K562 (cell line): Measurements from ENCODE around the gene ANKLE1. TPM values are rescaled to one million over a fixed set of nuclear protein-coding genes. Genes with fewer than 3 reads are reported as not detected.

ENCODE experiments used
- CTBP1 ChIP-seq: fragments of 450-650 bp; IDR thresholded peaks from 2 replicates; pipeline ENCODE4 v1.6.1; 2016; ENCODE audit warnings: borderline replicate concordance
- FOXK2 ChIP-seq, 2 experiments: fragments of 450-650 bp; IDR thresholded peaks in 1 of 2; conservative IDR thresholded peaks in 1 of 2; 2 replicates each; pipeline ENCODE4 v1.6.1; 2016; ENCODE audit warnings: low read depth in 2 of 2, mild to moderate bottlenecking in 1 of 2
- HNRNPH1 ChIP-seq: fragments of 200-400 bp; formaldehyde crosslinking; optimal IDR thresholded peaks from 2 replicates; pipeline ENCODE3; 2017; ENCODE audit warnings: low read depth, mild to moderate bottlenecking, low read length, moderate library complexity
- KAT7 ChIP-seq: sonication (generic); formaldehyde crosslinking; IDR thresholded peaks from 2 replicates; pipeline ENCODE4 v1.8.0; 2022; ENCODE audit warnings: missing genetic modification reagents, mild to moderate bottlenecking, borderline replicate concordance
- MTA2 ChIP-seq: fragments of 450-650 bp; IDR thresholded peaks from 2 replicates; pipeline ENCODE4 v1.6.1; 2016; ENCODE audit warnings: low read depth
- NFATC3 ChIP-seq: fragments of 450-650 bp; IDR thresholded peaks from 2 replicates; pipeline ENCODE4 v1.6.1; 2017; ENCODE audit warnings: mild to moderate bottlenecking
- NFIC ChIP-seq: fragments of 450-650 bp; IDR thresholded peaks from 2 replicates; pipeline ENCODE4 v1.6.1; 2017; ENCODE audit warnings: mild to moderate bottlenecking, inconsistent platforms
- RBM25 ChIP-seq: fragments of 200-400 bp; formaldehyde crosslinking; IDR thresholded peaks from 2 replicates; pipeline ENCODE4 v1.6.1; 2018; ENCODE audit warnings: low read length, low read depth, moderate library complexity; ENCODE audit not compliant: severe bottlenecking
- RHOXF2B ChIP-seq: fragments of 250-450 bp; sonication (Bioruptor Pico); conservative IDR thresholded peaks from 2 replicates; pipeline ENCODE4 v1.5.1; 2021
- SRSF1 ChIP-seq: fragments of 200-400 bp; formaldehyde crosslinking; IDR thresholded peaks from 2 replicates; pipeline ENCODE4 v1.6.1; 2017; ENCODE audit warnings: mild to moderate bottlenecking, low read depth, low read length, moderate library complexity
- SRSF9 ChIP-seq: fragments of 200-400 bp; formaldehyde crosslinking; IDR thresholded peaks from 2 replicates; pipeline ENCODE4 v1.6.1; 2017; ENCODE audit warnings: low read depth, low read length, borderline replicate concordance
- ZNF589 ChIP-seq: fragments of 200-800 bp; sonication (Bioruptor generic); IDR thresholded peaks from 2 replicates; pipeline ENCODE4 v1.6.1; 2016; ENCODE audit warnings: low read depth, missing genetic modification characterization, missing compliant biosample characterization
- ZNF778 ChIP-seq: fragments of 450-650 bp; formaldehyde crosslinking; IDR thresholded peaks from 2 replicates; pipeline ENCODE4 v1.4.0; 2020; ENCODE audit warnings: mild to moderate bottlenecking, moderate library complexity
- polyA plus RNA-seq, 8 experiments: library from polyadenylated mRNA; depleted of rRNA in 4 of 8; stranded (reverse) in 5 of 8; unstranded in 3 of 8; fragments of >200 nt; fragmentation: Nextera tagmentation in 2 of 8; fragmentation: Illumina TruSeq in 1 of 8; extraction: Ambion mirVana in 2 of 8; extraction: Trizol in 1 of 8; gene quantifications; 2 replicates each; pipeline versions ENCODE4 v1.2.1 to v1.2.3, GENCODE V29; 2011 to 2014; ENCODE audit warnings: inconsistent platforms in 1 of 8, missing spikeins in 1 of 8
- total RNA-seq, 7 experiments: library from RNA; depleted of rRNA in 6 of 7; stranded (reverse); fragments of >200 nt in 6 of 7; fragmentation: Illumina TruSeq in 2 of 7; extraction: Trizol in 2 of 7; gene quantifications; 2 replicates each; pipeline versions ENCODE4 v1.2.1 to v1.2.3, GENCODE V29; 2011 to 2021; ENCODE audit warnings: low replicate concordance in 1 of 7
- TF ChIP-seq, protein P1 (sequence below): fragments of 200-800 bp; sonication (Bioruptor generic); IDR thresholded peaks from 2 replicates; pipeline ENCODE4 v1.6.1; 2016; ENCODE audit warnings: missing genetic modification characterization, missing compliant biosample characterization
- TF ChIP-seq, protein P2 (sequence below): fragments of 450-650 bp; IDR thresholded peaks from 2 replicates; pipeline ENCODE4 v1.6.1; 2017; ENCODE audit warnings: antibody characterized with exemption, mild to moderate bottlenecking
- TF ChIP-seq, protein P3 (sequence below): sonication (generic); formaldehyde crosslinking; IDR thresholded peaks from 2 replicates; pipeline ENCODE4 v1.8.0; 2022; ENCODE audit warnings: mild to moderate bottlenecking, low read depth, missing genetic modification reagents
- TF ChIP-seq, protein P4 (sequence below): fragments of 450-650 bp; IDR thresholded peaks from 2 replicates; pipeline ENCODE4 v1.6.1; 2016; ENCODE audit warnings: low read depth, mild to moderate bottlenecking, moderate library complexity

Gene ANKLE1
- total and polyA plus RNA-seq, 9 of the 15 experiments (the other 6 are each of a cell fraction or from before 2014, with no cell fraction given), result 0.63 to 9.2 (median 2.9) TPM

DNA sequence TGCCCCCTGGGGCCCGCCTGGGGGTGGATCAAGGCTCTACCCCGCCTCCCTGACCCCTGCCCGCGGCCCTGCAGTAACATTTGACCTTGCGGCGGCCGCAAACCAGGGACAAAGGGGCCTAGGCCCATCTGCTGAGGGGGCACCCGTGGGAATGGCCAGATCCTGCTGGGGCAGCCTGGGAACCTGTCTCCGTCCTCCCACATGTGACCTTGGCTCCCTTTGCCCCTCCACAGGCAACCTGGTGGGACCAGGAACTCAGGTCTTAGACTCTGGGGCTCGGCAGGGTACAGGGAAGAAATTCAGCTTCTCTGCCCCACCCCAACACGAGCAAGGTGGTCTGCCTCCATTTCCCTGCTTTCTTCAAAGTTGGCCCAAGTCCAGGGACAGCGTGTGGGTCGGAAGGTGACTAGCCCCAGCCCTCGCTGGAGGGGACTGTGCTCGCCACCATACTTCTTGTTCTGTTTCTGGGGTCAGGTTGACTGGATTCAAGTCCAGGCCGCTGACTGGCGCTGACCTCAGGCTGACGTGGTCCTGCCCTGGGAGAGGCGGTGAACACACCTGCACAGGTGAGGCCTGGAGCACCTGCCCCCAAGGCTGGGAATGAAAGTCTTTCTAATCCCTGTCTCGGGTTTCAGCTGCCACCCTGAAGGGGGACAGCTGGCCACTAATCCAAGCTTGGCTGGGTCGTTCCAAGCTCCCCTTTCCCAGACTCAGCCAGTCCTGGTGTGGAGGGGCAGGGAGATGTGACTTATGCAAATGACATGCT is 33.5 kb upstream of the ANKLE1 start (continued):
- TF ChIP-seq, protein P1, sequence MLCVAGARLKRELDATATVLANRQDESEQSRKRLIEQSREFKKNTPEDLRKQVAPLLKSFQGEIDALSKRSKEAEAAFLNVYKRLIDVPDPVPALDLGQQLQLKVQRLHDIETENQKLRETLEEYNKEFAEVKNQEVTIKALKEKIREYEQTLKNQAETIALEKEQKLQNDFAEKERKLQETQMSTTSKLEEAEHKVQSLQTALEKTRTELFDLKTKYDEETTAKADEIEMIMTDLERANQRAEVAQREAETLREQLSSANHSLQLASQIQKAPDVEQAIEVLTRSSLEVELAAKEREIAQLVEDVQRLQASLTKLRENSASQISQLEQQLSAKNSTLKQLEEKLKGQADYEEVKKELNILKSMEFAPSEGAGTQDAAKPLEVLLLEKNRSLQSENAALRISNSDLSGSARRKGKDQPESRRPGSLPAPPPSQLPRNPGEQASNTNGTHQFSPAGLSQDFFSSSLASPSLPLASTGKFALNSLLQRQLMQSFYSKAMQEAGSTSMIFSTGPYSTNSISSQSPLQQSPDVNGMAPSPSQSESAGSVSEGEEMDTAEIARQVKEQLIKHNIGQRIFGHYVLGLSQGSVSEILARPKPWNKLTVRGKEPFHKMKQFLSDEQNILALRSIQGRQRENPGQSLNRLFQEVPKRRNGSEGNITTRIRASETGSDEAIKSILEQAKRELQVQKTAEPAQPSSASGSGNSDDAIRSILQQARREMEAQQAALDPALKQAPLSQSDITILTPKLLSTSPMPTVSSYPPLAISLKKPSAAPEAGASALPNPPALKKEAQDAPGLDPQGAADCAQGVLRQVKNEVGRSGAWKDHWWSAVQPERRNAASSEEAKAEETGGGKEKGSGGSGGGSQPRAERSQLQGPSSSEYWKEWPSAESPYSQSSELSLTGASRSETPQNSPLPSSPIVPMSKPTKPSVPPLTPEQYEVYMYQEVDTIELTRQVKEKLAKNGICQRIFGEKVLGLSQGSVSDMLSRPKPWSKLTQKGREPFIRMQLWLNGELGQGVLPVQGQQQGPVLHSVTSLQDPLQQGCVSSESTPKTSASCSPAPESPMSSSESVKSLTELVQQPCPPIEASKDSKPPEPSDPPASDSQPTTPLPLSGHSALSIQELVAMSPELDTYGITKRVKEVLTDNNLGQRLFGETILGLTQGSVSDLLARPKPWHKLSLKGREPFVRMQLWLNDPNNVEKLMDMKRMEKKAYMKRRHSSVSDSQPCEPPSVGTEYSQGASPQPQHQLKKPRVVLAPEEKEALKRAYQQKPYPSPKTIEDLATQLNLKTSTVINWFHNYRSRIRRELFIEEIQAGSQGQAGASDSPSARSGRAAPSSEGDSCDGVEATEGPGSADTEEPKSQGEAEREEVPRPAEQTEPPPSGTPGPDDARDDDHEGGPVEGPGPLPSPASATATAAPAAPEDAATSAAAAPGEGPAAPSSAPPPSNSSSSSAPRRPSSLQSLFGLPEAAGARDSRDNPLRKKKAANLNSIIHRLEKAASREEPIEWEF (CRISPR knock-in tag), result no peak
- TF ChIP-seq SRSF9 (no peak), NFATC3 (no peak), HNRNPH1 (no peak), RHOXF2B (CRISPR knock-in tag) (no peak), CTBP1 (0 out of 2 replicates have a peak, but pooled peaks have one; percentile 14), ZNF589 (CRISPR knock-in tag) (peak; percentile 31; the same call in 1 of the 2 replicates), ZNF778 (no peak), SRSF1 (no peak), NFIC (peak; percentile 91), KAT7 (CRISPR knock-in tag) (no peak), MTA2 (no peak), FOXK2 (conservative IDR thresholded peaks at IDR 0.05 in 1 of 2, IDR thresholded peaks at IDR 0.05 in 1 of 2; ENCODE audit: low read depth in 2 of 2) (no peak), RBM25 (no peak)
- TF ChIP-seq, protein P2, sequence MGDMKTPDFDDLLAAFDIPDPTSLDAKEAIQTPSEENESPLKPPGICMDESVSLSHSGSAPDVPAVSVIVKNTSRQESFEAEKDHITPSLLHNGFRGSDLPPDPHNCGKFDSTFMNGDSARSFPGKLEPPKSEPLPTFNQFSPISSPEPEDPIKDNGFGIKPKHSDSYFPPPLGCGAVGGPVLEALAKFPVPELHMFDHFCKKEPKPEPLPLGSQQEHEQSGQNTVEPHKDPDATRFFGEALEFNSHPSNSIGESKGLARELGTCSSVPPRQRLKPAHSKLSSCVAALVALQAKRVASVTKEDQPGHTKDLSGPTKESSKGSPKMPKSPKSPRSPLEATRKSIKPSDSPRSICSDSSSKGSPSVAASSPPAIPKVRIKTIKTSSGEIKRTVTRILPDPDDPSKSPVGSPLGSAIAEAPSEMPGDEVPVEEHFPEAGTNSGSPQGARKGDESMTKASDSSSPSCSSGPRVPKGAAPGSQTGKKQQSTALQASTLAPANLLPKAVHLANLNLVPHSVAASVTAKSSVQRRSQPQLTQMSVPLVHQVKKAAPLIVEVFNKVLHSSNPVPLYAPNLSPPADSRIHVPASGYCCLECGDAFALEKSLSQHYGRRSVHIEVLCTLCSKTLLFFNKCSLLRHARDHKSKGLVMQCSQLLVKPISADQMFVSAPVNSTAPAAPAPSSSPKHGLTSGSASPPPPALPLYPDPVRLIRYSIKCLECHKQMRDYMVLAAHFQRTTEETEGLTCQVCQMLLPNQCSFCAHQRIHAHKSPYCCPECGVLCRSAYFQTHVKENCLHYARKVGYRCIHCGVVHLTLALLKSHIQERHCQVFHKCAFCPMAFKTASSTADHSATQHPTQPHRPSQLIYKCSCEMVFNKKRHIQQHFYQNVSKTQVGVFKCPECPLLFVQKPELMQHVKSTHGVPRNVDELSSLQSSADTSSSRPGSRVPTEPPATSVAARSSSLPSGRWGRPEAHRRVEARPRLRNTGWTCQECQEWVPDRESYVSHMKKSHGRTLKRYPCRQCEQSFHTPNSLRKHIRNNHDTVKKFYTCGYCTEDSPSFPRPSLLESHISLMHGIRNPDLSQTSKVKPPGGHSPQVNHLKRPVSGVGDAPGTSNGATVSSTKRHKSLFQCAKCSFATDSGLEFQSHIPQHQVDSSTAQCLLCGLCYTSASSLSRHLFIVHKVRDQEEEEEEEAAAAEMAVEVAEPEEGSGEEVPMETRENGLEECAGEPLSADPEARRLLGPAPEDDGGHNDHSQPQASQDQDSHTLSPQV, result peak; percentile 68; the same call in 1 of the 2 replicates
- TF ChIP-seq, protein P3, sequence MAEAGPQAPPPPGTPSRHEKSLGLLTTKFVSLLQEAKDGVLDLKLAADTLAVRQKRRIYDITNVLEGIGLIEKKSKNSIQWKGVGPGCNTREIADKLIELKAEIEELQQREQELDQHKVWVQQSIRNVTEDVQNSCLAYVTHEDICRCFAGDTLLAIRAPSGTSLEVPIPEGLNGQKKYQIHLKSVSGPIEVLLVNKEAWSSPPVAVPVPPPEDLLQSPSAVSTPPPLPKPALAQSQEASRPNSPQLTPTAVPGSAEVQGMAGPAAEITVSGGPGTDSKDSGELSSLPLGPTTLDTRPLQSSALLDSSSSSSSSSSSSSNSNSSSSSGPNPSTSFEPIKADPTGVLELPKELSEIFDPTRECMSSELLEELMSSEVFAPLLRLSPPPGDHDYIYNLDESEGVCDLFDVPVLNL (CRISPR knock-in tag), result no peak
- TF ChIP-seq, protein P4, sequence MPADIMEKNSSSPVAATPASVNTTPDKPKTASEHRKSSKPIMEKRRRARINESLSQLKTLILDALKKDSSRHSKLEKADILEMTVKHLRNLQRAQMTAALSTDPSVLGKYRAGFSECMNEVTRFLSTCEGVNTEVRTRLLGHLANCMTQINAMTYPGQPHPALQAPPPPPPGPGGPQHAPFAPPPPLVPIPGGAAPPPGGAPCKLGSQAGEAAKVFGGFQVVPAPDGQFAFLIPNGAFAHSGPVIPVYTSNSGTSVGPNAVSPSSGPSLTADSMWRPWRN, result no peak
